Measurements from ENCODE around the gene C3.
"Not testable (repeated sequence)": the region's sequence is repeated elsewhere in the genome, so short reads cannot be mapped to it uniquely, and the experiment has no call there.

The C3 gene

DNA sequence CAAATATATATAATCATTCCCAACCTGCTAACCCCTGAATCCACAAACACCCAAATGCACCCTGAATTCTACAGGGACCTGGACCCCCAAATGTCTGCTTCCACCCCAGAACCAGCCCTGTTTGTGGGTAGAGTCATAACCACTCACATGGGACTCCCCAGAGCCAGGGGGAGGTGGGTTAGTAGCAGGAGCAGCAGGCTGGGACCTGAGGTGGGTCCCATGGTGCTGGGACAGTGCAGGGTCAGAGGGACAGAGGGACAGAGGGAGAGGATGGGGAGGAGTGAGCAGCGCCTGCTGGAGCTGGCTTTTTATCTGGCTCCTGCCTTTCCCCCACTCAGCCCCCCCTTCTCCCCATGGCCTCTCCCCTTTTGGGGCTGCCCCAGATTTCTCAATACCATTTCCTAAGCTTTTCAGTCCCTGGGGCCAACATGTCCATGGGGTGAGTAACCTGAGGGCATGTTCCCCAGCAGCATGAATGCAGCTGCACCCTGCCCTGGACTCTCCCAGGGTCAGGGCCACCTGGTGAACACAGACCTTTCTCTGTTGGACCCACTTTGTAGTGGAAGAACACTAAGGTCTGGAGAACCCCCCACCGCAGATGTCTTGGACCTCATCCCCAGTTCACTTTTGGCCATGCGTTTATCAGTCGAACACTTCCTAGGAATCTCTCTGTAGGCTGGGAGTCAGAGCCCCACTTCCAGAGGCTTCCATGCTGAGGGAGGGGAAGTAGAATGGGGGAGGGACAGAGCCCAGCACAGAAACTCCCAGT, at the start of gene C3:
Gene C3 (minus strand): TSS at position 282 of the 769 bp plus-strand sequence. CDS start 61 bp downstream, at position 221.
- DNase-seq (ENCODE audit: low read depth) = no peak

DNA sequence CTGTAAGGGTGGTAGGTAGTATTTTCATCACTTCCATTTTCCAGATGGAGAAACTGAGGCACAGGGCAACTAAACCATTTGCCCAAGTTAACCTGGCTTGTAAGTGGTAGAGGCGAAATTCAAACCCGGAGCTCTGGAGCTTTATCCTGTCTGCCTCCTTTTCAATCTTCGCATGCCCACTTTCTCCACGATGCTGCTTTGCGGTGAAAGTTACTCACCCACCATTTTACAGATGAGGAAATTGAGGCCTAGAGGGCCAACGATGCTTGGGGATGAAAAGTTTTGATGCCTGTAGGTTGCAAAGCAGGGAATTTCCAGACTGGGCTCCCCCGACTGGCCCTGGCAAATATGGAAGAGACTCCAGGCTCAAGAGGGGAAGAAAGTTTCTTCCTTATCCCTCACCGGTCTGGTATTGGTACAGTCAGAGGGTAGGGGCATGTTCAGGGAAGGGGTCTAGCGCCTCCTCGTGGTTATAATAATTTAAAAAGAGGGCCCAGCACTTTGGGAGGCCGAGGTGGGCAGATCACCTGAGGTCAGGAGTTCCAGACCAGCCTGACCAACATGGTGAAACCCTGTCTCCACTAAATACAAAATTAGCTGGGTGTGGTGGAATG, 48.7 kb upstream of the C3 start:
- DNase-seq (ENCODE audit: low read depth) = no peak

DNA sequence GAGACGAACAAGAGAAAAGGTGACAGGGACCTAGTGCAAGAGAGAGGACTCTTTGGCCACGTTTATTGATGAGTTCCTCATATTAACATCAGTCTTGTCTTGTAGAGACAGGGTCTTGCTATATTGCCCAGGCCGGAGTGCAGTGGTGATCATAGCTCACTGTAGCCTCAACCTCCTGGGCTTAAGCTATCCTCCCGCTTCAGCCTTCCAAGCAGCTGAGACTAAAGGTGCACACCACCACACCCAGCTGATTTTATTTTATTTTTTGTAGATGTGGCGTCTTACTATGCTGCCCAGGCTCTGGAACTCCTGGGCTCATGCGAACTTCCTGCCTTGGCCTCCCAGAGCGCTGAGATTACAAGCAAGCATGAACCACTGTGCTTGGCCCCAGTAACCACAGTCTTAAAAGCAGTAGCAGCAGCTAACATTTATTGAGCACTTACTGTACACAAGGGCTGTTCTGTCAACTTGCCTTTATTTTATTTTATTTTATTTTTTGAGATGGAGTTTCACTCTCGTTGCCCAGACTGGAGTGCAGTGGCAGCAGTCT, 47.9 kb upstream of the C3 start:
- no peak for DNase-seq (ENCODE audit: low read depth)

DNA sequence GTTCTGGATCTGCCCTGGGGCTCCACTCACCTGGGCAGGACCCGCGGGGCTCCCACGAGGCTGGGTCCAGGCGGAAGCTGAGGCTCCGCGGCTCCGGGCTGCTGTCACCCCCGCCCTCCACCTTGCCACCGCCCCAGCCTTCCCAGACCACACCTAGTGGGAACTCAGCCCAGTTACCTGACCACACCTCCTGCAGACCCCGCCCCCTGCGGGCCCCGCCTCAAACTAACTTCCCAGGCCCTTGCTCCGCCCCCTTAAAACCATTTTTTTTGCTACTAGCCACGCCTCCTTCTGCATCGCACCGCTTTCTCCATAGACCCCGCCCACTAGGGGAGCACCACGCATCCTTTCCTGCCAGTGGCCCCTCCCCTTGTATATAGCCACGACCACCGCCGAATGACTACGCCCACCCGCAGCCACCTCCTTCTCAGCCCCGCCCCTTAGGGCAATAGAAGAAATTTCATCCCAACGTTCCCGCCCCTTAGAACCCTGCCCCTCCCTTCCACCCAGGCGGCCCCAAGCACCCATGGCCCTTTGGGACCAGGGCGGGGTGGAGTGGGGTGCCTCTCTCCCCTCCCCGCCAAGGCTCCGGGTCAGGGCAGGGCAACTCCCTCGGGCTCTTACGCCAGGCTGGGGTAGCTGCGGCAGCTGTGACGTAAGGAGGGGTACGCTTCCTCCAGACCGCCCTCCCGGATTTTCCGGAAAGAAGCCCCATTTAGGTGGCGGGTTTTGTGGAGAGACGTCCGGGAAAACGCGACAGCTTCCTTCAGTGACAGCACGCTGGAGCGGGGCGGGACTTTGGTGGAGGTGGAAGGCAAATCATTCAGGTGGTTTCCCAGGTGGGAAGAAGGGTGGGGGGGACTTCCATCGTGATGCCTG, 47.1 kb upstream of the C3 start, which contains the start of gene SH2D3A:
Gene SH2D3A (minus strand): TSS at position 79 of the 879 bp plus-strand sequence. CDS start 3,687 bp downstream, outside the sequence.
- peak; percentile 87 for DNase-seq (ENCODE audit: low read depth)

DNA sequence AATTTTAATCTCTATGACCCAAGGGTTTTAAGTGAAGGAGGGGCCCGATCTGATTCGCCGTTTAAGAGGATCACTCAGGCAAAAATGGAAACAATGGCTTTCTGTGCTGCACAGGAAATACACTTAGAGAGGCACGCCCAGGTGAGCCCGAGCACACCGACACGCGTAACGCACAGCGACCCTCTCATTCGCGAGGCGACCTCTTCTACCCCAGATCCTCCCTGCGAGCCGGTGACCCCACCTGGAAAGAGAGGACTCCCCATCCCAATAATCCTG, 46.6 kb upstream of the C3 start:
- DNase-seq (ENCODE audit: low read depth) = no peak

DNA sequence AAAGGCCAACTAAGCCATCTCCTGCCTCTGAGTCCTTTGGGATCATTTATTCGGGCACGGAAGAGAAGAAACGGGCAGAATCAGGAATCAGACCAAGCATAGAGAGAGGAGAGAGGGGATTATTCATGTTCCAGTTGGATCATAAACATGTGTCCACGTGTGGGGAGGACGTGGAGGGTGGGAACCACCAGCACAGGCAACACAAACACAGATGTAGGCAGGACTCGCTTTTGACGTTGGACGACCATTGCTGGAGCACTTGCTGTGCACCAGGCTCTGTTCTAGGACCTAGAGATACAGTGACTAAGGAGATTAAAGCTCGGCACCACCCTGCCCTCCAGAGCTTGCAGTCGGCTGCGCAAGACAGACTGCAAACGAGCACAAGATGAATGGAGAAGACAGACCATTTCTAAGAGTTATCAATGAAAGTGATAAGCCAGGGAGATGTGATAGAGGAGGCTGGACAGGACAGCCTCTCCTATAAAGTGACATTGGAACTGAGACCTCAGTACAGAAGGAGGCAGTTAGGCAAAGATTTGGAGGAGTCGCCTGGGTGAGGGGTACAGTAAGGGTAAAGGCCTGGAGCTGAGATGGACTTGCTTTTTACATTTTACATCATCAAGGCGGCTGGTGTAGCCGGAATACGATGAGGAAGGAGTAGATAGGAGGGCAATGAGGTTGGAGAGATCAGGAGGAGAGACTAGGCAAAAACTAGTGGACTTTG, 46.1 kb upstream of the C3 start:
- no peak for DNase-seq (ENCODE audit: low read depth)

DNA sequence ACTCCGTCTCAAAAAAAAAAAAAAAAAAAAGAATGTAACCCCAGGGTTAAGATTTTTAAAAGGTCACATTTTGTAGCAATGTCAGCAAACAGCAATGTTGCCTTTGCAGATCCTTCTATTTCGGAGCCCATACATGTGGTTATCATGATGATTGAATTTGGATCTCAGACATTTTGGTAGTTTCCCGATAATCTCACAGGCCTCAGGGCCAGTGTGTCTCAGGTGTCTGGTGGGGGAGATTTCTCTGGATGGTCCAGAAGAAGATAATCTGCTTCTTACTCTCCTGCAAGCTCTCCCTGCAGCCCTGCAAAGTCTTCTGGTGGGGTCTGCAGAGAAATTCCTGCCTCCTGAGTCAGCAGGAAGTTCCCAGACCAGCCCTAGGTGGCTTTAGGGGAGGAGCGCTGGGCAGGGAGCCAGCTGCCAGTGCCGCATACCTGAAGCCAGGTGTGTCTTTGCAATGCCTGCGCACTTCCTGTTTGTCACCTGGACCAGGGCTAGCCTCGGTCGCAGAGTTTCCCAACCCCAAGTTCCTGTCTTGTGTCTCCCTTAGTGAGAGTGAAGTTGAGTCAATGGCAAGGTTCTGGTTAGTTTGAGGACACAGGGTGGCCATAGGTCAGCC, 45.4 kb upstream of the C3 start:
- no peak for DNase-seq (ENCODE audit: low read depth)

DNA sequence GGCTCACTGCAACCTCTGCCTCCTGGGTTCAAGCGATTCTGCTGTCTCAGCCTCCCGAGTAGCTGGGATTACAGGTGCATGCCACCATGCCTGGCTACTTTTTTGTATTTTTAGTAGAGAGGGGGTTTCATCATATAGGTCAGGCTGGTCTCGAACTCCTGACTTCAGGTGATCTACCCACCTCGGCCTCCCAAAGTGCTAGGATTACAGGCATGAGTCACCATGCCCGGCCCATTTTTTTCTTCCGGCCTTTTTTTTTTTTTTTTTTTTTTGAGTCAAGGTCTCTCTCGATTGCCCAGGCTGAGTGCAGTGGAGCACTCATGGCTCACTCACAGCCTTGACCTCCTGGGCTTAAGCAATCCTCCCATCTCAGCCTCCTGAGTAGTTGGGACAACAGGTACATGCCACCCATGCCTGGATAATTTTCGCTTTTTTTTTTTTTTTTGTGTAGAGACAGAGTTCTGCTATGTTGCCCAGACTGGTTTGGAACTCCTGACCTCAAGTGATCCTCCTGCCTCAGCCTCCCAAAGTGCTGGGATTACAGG, 41.9 kb upstream of the C3 start:
- not testable (repeated sequence) for DNase-seq (ENCODE audit: low read depth)

DNA sequence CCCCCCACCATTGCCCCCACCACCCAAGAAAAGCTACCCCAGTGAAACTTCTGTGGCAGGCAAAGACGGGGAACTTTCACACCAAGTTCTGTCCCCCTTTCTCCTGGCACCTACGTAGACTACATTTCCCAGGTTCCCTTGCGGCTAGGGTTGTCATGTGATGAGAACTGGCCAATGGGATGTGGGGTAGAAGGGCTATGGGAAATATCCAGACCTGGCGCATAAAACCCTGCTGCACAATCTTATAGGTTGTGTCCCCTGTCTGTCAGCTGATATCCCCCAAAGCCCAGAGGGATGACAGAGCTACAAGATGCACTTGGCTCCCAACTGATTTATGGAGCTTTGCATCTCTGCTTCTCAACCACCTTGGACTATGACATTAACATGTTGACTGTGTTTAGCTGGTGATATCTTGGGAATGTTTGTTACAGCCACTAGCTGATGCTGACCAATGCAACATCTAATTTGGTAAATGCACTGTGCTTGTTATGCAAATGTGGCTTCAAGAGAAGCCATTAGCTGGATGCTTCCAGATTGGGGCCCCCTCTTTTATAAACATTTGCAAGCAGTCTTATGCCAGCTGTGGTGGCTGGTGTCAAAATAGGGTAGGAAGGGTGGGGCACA, 40.7 kb upstream of the C3 start:
- DNase-seq (ENCODE audit: low read depth) = no peak

DNA sequence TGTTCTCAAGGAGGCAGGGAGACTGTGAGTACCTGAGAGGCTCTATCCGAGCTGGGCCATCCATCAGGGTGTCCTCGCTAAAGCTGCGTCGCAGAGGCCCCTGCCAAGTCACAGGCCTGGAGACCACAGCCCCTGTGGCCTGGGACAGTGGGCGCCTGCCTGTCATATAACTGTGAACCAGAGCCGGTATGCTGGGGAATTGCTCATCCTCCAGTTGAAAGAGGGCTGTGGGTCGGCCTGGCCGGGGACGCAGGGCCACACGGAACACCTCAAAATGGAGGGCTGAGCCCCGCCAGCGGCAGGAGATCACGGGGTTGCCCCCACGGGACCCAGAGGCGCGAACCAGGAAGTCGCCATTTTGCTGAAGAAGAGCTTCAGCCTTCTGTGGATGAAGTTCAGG, 40.2 kb upstream of the C3 start:
- DNase-seq (ENCODE audit: low read depth) = no peak

DNA sequence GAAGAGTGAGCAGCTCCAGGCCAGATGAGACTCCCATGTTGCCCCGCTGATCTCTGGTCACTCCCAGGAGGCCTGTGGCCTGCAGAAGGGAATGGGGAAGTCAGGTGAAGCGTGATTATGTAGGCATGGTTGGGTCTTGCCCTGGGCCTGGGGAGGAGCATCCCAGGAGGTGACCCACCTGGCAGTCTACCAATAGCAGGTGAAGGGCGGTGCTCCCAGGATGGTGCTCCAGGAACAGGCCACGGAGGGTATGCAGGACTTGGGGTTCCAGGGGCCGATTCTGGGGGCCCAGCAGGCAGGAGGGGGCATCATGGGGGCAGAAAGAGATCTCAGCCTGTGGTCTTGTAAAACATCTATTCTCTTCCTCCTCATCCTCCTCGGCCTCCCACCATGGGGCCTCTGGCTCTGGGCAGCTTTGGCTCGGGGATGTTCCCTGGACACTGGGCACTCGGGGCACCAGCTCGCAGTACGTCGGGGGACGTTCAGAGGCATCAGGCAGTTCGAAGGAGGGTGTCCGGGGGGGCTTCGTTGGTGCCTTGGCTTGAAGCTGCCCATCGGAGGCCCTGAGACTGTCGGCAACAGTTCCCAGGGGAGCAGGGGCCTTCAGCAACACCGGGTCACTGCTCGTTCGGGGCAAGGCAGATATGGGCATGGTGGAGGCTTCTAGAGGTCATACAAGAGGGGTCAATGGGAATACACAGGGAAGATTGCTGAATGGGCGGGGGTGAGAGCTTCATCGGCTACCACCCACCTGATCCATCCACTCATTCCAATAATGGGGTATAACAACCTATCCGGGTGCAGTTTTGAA, 34.4 kb upstream of the C3 start:
- DNase-seq (ENCODE audit: low read depth) = no peak

DNA sequence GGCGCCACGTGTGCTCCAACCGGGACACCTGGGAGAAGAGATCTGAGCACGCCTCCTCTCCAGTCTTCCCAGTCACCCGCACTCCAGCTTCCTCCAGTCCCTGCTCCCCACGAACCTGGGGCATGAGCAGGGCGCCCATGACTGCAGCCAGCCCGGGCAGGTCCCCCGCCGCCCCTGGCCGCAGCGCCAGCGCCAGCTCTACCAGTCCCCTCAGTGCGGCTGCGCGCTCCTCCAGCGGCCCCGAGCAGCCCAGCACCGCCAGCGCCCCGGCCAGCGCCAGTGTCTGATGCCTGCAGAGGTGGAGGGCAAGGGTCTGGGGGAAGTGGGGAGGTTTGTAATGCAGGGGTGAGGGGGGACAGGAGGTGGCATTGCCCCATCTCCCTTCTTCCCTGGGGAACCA, 33.7 kb upstream of the C3 start:
- DNase-seq (ENCODE audit: low read depth) = no peak

DNA sequence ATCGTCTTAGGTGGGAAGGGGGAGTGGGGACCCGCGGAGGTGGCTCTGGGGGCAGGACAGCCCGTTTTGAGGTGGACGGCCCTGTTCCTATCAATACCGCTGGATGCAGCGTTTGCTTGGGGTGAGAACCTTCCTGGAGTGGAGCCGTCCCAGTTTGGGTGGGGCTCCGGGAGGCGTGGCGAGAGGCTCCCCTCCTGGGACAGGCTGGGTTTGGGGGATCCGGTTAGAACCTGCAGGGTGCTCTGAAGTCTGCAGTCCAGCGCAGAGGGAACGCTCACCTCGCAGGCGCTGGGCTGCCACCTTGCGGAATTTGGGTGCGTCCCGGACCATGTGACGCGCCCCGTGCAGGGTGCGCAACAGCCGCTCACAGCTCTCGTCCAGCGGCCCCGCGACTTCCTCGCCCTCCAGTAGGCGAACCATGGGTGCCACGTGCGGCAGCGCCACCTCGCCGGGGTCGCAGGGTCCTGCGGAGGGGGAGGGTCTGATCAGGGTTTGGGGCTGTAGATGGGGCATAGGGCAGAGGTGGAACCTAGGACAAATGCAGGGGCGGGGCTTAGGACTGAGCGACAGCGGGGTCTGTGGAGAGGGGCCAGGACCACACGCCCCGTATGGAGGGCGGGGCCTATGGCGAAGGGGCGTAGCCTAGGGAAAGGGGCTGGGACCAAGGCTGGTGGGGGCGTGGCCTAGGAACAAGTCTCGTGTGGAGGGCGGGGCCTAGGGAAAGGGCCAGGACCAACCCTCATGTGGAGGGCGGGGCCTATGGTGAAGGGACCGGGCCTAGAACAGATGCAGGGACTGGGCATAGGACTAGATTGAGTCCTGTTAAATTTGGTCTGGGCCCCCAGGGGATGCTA, 33.0 kb upstream of the C3 start:
- DNase-seq (ENCODE audit: low read depth) = peak; percentile 92

DNA sequence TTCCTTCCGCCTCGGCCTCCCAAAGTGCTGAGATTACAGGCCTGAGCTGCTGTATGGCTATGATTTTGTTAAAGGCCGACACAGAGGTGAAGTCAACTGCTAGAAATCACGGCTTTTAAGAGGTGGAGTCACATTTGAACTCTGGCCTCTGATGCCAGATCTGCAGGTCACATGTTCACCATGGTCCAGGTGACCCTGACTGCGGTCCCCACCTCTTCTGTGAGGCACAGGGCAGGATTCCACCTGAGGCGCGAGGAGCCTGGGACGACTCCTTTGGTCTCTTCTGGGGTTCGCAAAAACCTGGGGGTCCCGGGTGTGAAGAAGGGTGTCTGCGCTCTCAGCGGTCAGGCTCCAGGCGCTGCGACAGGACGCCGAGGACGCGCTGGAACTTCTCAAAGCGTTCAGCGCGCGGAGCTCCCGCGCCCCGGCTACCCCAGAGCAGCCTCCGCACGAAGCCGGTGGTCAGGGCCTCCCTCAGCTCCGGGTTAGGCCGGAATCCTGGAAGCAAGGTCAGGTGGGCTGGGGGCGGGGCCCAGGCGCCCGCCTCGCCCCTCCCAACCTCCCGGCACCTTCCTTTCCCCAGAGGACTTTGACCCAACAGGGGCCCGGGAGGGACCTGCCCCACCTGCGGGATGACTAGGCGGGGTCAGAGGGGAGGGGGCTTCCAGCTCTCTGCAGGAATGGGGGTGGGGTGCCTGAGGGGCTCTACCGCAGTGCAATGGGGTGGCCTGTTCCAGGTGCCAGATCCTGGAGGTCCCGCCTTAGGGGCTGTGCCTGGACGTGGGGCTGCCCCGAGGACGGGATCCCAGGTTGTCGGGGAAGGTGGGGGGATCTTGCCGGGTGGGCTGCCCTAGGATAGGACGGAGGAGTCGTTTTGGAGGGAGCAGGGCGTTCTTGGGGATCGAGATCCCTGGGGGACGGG, 32.1 kb upstream of the C3 start:
- no peak for DNase-seq (ENCODE audit: low read depth)

DNA sequence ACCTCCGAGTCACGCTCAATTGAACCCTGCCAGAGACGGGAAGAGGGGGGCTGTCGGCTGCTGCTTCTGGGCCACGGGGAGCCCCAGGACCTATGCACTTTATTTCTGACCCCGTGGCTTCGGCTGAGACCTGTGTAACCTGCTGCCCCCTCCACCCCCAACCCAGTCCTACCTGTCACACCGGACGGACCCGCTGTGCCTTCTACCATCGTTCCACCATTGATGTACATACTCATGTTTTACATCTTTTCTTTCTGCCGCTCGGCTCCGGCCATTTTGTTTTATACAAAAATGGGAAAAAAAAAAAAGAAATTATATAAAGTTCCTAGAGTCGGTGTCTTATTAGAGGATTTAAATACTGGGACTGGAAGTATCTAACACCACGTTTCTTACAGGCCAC, 30.7 kb upstream of the C3 start:
- DNase-seq (ENCODE audit: low read depth) = no peak

DNA sequence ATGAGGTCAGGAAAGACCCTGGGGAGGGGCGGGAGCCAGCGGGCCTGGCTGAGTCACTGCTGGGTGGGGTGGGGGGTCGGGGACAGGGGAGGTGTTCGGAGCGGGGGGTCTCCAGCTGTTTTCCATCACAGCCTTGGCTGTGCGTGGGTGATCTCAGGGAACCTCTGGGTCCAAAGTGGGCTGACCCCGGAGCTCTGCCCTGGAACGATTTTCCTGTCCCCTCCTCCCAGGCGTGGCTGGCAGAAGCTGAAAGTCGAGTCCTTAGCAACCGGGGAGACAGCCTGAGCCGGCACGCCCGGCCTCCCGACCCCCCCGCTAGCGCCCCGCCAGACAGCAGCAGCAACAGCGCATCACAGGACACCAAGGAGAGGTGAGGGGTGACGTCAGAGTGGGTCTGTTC, 29.6 kb upstream of the C3 start:
- no peak for DNase-seq (ENCODE audit: low read depth)

DNA sequence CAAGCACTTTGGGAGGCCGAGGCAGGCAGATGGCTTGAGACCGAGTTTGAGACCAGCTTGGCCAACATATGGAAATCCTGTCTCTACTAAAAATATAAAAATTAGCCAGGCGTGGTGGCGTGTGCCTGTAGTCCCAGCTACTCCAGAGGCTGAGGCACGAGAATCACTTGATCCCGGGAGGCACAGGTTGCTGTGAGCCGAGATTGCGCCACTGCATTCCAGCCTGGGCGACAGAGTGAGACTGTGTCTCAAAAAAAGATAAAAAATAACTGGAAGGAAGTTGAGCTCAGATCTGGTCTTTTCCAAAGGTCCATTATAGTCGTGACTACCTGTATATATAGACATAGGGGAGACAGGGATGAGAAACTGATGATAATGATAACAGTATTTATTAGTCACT, 28.1 kb upstream of the C3 start:
- DNase-seq (ENCODE audit: low read depth) = not testable (repeated sequence)

DNA sequence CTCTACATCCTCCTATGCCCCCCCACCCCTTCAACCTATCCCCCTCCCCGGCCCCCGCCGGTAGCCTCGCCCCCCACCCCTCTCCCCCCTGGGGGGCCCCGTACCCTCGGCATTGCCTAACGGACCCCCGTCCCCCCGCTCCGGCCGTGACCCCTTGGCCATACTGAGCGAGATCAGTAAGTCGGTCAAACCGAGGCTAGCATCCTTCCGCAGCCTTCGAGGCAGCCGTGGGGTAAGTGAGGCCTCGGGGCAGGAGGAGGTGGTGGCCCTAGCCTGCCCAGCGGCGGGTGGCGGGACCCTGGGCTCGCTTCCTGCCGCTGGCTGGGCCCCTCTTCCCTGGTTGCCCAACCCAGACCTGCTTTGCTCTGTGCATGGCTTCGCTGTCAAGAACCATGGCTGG, 25.5 kb upstream of the C3 start:
- no peak for DNase-seq (ENCODE audit: low read depth)
